MCF 10A (cell line): ENCODE results near the gene MASP1. TPM values are rescaled to one million over a fixed set of nuclear protein-coding genes. Genes with fewer than 3 reads are reported as not detected.

Experiments used
- BruUV-seq: library from RNA; stranded (reverse); fragments of 400-500 nt; replicated peaks from 2 replicates; lab custom pipeline; 2021; lab: Mats Ljungman, UMichigan
- CTCF ChIA-PET: fragments of 300-600 bp; sonication (Branson Sonifier 250); formaldehyde crosslinking; extraction: SDS; loops from one replicate; lab custom pipeline; 2021; ENCODE audit warnings: antibody characterized with exemption, inconsistent platforms; lab: Yijun Ruan, JAX
- POLR2A ChIA-PET: fragments of 300-600, 350-650 bp; sonication (Branson Sonifier 250); formaldehyde crosslinking; extraction: SDS; loops from one replicate; lab custom pipeline; 2020; ENCODE audit warnings: antibody characterized with exemption, inconsistent platforms; lab: Yijun Ruan, JAX
- DNase-seq: peaks from one replicate; pipeline ENCODE4 v3.0.0-alpha.2; 2018; ENCODE audit not compliant: unreplicated experiment
- H3K27ac Mint-ChIP-seq: one replicate; pipeline ENCODE4 v1.8.0; 2022; ENCODE audit warnings: mild to moderate bottlenecking, low read depth, mixed read lengths; ENCODE audit not compliant: unreplicated experiment
- H3K27me3 Mint-ChIP-seq: one replicate; pipeline ENCODE4 v1.8.0; 2022; ENCODE audit warnings: mixed read lengths; ENCODE audit not compliant: insufficient read depth, unreplicated experiment
- H3K36me3 Mint-ChIP-seq: one replicate; pipeline ENCODE4 v1.8.0; 2022; ENCODE audit warnings: mild to moderate bottlenecking, moderate library complexity, mixed read lengths; ENCODE audit not compliant: insufficient read depth, unreplicated experiment
- H3K4me1 Mint-ChIP-seq: one replicate; pipeline ENCODE4 v1.8.0; 2022; ENCODE audit warnings: mixed read lengths; ENCODE audit not compliant: insufficient read depth, unreplicated experiment
- H3K4me3 Mint-ChIP-seq: one replicate; pipeline ENCODE4 v1.8.0; 2022; ENCODE audit warnings: mild to moderate bottlenecking, moderate library complexity, mixed read lengths; ENCODE audit not compliant: unreplicated experiment
- H3K9me3 Mint-ChIP-seq: one replicate; pipeline ENCODE4 v1.8.0; 2022; ENCODE audit warnings: mixed read lengths; ENCODE audit not compliant: unreplicated experiment
- intact Hi-C: fragments of 100-400 bp; cut with micrococcal nuclease; formaldehyde crosslinking; loops from 2 replicates; pipeline ENCODE4 v1.14.1; 2022
- total RNA-seq: library from RNA; stranded (reverse); gene quantifications from 2 replicates; pipeline ENCODE4 v1.2.3, GENCODE V29; 2022
- TF ChIP-seq, protein P1 (sequence below): fragments of 200-600 bp; IDR thresholded peaks from one replicate; pipeline ENCODE4 v1.8.0; 2022; ENCODE audit warnings: antibody characterized with exemption, mild to moderate bottlenecking; ENCODE audit not compliant: unreplicated experiment

The MASP1 gene
- total RNA-seq, 1 experiment from 2014 or later = not detected

DNA sequence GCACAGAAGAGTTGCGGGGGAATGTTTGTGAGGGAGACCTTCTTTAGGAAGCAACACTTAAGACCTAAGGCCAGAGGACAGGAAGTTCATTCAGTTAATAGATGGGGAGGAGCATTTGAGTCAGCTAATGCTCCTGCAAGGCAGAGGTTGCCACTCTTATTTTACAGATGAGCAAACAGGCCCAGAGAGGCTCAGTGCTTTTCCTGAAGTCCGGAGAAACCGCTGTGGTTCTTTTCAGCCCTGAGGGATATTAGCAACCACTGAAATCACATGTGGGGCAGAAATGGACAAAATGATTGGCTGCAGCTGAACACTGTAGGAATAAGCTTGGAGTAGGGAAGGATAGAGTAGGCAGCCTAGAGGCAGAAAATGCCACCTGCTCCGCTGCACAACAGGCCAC lies 43.4 kb upstream of the MASP1 start:
- CTCF ChIA-PET = interaction anchor here (4.2 to 21.0 kb wide), 2 partner anchors 16 to 341 kb away, joined by 26 to 629 read pairs; partner anchors contain the start of gene SST
- H3K4me3 Mint-ChIP-seq = no peak overlapping the region
- BruUV-seq = no TSS peak
- intact Hi-C loops = no loop called here
- H3K9me3 Mint-ChIP-seq = no peaks in the 10 kb centered on the region
- TF ChIP-seq, protein P1, sequence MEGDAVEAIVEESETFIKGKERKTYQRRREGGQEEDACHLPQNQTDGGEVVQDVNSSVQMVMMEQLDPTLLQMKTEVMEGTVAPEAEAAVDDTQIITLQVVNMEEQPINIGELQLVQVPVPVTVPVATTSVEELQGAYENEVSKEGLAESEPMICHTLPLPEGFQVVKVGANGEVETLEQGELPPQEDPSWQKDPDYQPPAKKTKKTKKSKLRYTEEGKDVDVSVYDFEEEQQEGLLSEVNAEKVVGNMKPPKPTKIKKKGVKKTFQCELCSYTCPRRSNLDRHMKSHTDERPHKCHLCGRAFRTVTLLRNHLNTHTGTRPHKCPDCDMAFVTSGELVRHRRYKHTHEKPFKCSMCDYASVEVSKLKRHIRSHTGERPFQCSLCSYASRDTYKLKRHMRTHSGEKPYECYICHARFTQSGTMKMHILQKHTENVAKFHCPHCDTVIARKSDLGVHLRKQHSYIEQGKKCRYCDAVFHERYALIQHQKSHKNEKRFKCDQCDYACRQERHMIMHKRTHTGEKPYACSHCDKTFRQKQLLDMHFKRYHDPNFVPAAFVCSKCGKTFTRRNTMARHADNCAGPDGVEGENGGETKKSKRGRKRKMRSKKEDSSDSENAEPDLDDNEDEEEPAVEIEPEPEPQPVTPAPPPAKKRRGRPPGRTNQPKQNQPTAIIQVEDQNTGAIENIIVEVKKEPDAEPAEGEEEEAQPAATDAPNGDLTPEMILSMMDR = no peak
- H3K27ac Mint-ChIP-seq = no peak overlapping the region
- no peak for DNase-seq
- peaks cover 57% of the 10 kb centered on the region for H3K27me3 Mint-ChIP-seq
- no peaks in the 10 kb centered on the region for H3K4me1 Mint-ChIP-seq
- POLR2A ChIA-PET = no interaction called here
- no peaks in the 10 kb centered on the region for H3K36me3 Mint-ChIP-seq

DNA sequence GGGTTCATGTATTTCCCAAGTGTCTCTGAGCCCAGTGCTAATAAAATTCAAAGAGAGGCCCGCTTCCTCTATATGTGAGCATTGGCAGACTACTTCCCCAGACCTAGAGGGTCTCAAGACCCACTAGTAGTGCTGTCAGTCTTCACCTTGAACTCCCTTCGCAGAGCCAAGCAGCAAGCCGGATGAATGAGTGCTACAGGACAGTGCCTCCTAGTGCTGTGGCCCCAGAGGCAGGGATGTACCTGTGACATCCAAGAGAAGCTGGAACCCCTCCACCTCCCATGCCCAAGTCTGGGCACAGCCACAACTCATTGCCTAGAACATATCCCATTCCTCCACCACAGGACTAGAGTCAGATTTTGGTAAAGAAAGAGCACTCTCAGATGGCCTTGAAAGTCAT lies 37.2 kb upstream of the MASP1 start:
- POLR2A ChIA-PET = no interaction called here
- CTCF ChIA-PET = interaction anchor here (5.8 to 21.0 kb wide), 2 partner anchors 10 to 348 kb away, joined by 45 to 629 read pairs; partner anchors contain the start of gene SST
- no peak for DNase-seq
- Mint-ChIP-seq H3K4me1 (no peaks in the 10 kb centered on the region), H3K4me3 (no peak overlapping the region), H3K27ac (no peak overlapping the region), H3K27me3 (peaks cover 19% of the 10 kb centered on the region), H3K36me3 (no peaks in the 10 kb centered on the region), H3K9me3 (no peaks in the 10 kb centered on the region)
- TF ChIP-seq, protein P1 = no peak
- intact Hi-C loops = no loop called here
- BruUV-seq = no TSS peak

DNA sequence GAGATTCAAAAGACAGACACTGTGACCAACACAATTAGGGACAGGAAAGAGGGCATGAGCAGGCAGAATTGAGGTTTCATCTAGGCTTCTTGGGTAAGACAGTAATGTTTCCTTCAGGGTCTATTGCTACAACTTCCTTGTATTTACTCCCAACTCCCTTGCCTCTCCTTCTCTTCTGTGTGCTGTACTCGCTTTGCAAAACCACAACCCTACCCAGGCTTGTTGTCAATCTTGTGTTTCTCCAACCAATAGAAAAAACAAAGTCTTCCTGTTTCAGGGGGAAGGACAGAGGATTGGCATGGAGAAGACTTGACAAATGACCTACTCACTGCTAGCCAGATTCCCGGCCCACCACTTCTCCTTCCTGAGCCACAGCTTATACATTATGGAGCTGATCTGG lies 36.3 kb upstream of the MASP1 start:
- CTCF ChIA-PET = interaction anchor here (1.4 to 21.0 kb wide), 3 partner anchors 9 to 348 kb away, joined by 6 to 629 read pairs (median 45); partner anchors contain the start of gene SST
- no TSS peak for BruUV-seq
- POLR2A ChIA-PET = interaction anchor here (0.6 kb wide), 1 partner anchor 10 kb away, joined by 4 read pairs; no protein-coding TSS in a partner anchor
- H3K9me3 Mint-ChIP-seq = no peaks in the 10 kb centered on the region
- no peak overlapping the region for H3K27ac Mint-ChIP-seq
- H3K36me3 Mint-ChIP-seq = no peaks in the 10 kb centered on the region
- DNase-seq = no peak
- H3K4me3 Mint-ChIP-seq = no peak overlapping the region
- H3K27me3 Mint-ChIP-seq = peaks cover 16% of the 10 kb centered on the region
- TF ChIP-seq, protein P1 = no peak
- intact Hi-C loops = no loop called here
- H3K4me1 Mint-ChIP-seq = no peaks in the 10 kb centered on the region

DNA sequence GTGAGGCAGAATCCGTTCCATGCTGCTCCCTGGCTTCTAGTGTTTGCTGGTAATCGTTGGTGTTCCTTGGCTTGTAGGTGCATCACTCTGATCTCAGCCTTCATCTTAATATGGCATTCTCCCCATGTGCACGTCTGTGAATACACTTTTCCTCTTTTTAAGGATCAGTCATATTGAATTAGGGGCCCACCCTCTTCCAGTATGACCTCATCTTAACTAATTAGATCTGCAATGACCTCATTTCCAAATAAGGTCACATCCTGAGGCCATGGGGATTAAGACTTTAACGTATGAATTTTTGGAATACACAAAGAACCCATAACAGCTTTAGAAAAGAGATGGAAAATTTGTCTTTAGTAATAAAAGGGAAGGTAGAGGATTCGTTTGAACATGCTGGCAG lies 34.1 kb upstream of the MASP1 start:
- no peaks in the 10 kb centered on the region for H3K9me3 Mint-ChIP-seq
- intact Hi-C loops = no loop called here
- H3K27me3 Mint-ChIP-seq = no peaks in the 10 kb centered on the region
- H3K27ac Mint-ChIP-seq = no peak overlapping the region
- no peaks in the 10 kb centered on the region for H3K36me3 Mint-ChIP-seq
- TF ChIP-seq, protein P1 = no peak
- BruUV-seq = no TSS peak
- POLR2A ChIA-PET = no interaction called here
- no peak for DNase-seq
- CTCF ChIA-PET = interaction anchor here (0.8 to 21.0 kb wide), 5 partner anchors 39 to 1838 kb away, joined by 3 to 629 read pairs (median 3); partner anchors contain the start of gene SST
- H3K4me1 Mint-ChIP-seq = no peaks in the 10 kb centered on the region
- no peak overlapping the region for H3K4me3 Mint-ChIP-seq
